GM18867 (cell line): ENCODE results near the gene PALM3.

Experiments
- ATAC-seq: cut with Tn5 transposase; IDR thresholded peaks from one replicate; pipeline ENCODE4 v1.9.1; 2021; ENCODE audit warnings: mild to moderate bottlenecking, moderate library complexity; ENCODE audit not compliant: unreplicated experiment

Gene PALM3

GRCh38 chr19:14004619-14005348, 57.1 kb downstream of the PALM3 start:
- no peak for ATAC-seq
